ENCODE results near the gene MTOR. TPM values are rescaled to one million over a fixed set of nuclear protein-coding genes. Genes with fewer than 3 reads are reported as not detected.

MTOR gene
- total RNA-seq, 6 donors from 2014 or later = 27.5 to 61.0 (median 33.1) TPM

GRCh38 chr1:11198851-11199594, 63.3 kb downstream of the MTOR start:
- Histone ChIP-seq H3K4me1 (no peaks in the 10 kb centered on the region), H3K9me3 (no peaks in the 10 kb centered on the region), H3K27ac (no peak overlapping the region), H3K4me3 (no peak overlapping the region), H3K36me3 (peaks cover 7 to 91% (median 68%) of the 10 kb centered on the region in 4 donors), H3K27me3 (no peaks in the 10 kb centered on the region)
- ATAC-seq (ENCODE audit: low FRiP score in 2 of 2) (no peak), DNase-seq (no peak)
- WGBS, 2 donors = 93 to 100% methylated on average over 1 to 2 of the region's 2 CpGs
- no peak for TF ChIP-seq EP300 (IDR thresholded peaks at IDR 0.05)

- no peaks in the 10 kb centered on the region for H3K4me1 ChIP-seq
- no peak overlapping the region for H3K4me3 ChIP-seq
- ATAC-seq (ENCODE audit: low FRiP score in 2 of 2) (no peak), DNase-seq (no peak)
- peaks cover 10 to 91% (median 70%) of the 10 kb centered on the region in 4 donors for H3K36me3 ChIP-seq
- H3K9me3 ChIP-seq = no peaks in the 10 kb centered on the region
- WGBS, 2 donors = 88 to 90% methylated on average over 4 of the region's 4 CpGs
- TF ChIP-seq, protein P1, sequence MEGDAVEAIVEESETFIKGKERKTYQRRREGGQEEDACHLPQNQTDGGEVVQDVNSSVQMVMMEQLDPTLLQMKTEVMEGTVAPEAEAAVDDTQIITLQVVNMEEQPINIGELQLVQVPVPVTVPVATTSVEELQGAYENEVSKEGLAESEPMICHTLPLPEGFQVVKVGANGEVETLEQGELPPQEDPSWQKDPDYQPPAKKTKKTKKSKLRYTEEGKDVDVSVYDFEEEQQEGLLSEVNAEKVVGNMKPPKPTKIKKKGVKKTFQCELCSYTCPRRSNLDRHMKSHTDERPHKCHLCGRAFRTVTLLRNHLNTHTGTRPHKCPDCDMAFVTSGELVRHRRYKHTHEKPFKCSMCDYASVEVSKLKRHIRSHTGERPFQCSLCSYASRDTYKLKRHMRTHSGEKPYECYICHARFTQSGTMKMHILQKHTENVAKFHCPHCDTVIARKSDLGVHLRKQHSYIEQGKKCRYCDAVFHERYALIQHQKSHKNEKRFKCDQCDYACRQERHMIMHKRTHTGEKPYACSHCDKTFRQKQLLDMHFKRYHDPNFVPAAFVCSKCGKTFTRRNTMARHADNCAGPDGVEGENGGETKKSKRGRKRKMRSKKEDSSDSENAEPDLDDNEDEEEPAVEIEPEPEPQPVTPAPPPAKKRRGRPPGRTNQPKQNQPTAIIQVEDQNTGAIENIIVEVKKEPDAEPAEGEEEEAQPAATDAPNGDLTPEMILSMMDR (IDR thresholded peaks at IDR 0.05) = no peak
- TF ChIP-seq POLR2A (IDR thresholded peaks at IDR 0.05) = no peak
- no peak for TF ChIP-seq POLR2AphosphoS5 (IDR thresholded peaks at IDR 0.05)
- no peak for TF ChIP-seq EP300 (IDR thresholded peaks at IDR 0.05)
- H3K27me3 ChIP-seq = no peaks in the 10 kb centered on the region
- H3K27ac ChIP-seq = no peak overlapping the region
These were observed 64.1 kb downstream of the MTOR start for GRCh38 chr1:11198257-11198656.

DNA sequence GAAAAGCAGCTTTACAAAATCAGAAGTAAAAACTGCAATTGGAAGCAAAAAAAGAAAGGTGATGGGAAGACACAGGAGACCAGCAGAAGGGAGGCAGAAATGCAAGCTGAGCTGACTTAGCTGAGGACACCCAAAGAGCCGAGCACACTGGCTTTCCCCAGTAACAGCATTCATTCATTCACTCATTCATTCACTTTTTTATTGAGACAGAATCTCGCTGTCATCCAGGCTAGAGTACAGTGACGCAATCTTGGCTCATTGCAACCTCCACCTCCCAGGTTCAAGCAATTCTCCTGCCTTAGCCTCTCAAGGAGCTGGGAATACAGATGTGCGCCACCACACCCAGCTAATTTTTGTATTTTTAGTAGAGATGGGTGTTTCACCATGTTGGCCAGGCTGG, 65.0 kb downstream of the MTOR start:
- H3K27ac ChIP-seq = no peak overlapping the region
- no peaks in the 10 kb centered on the region for H3K9me3 ChIP-seq
- WGBS, 2 donors = 89 to 94% methylated on average over 4 of the region's 4 CpGs
- H3K36me3 ChIP-seq = peaks cover 11 to 88% (median 71%) of the 10 kb centered on the region in 4 donors
- no peak for TF ChIP-seq POLR2AphosphoS5 (IDR thresholded peaks at IDR 0.05)
- TF ChIP-seq, protein P1 (IDR thresholded peaks at IDR 0.05) = no peak
- H3K4me1 ChIP-seq = no peaks in the 10 kb centered on the region
- DNase-seq (no peak), ATAC-seq (ENCODE audit: low FRiP score in 2 of 2) (no peak)
- H3K4me3 ChIP-seq = no peak overlapping the region
- H3K27me3 ChIP-seq = no peaks in the 10 kb centered on the region

GRCh38 chr1:11196945-11197344, 65.4 kb downstream of the MTOR start:
- no peaks in the 10 kb centered on the region for H3K4me1 ChIP-seq
- no peaks in the 10 kb centered on the region for H3K9me3 ChIP-seq
- no peak for TF ChIP-seq EP300 (IDR thresholded peaks at IDR 0.05)
- TF ChIP-seq, protein P1 (IDR thresholded peaks at IDR 0.05) = no peak
- TF ChIP-seq POLR2AphosphoS5 (IDR thresholded peaks at IDR 0.05) = no peak
- TF ChIP-seq POLR2A (IDR thresholded peaks at IDR 0.05) = no peak
- H3K27ac ChIP-seq = no peak overlapping the region
- no peaks in the 10 kb centered on the region for H3K27me3 ChIP-seq
- no peak for ATAC-seq (ENCODE audit: low FRiP score in 2 of 2)
- peaks cover 11 to 90% (median 72%) of the 10 kb centered on the region in 4 donors for H3K36me3 ChIP-seq
- WGBS, 2 donors = 83 to 90% methylated on average over 2 of the region's 2 CpGs
- DNase-seq = no peak
- H3K4me3 ChIP-seq = no peak overlapping the region

DNA sequence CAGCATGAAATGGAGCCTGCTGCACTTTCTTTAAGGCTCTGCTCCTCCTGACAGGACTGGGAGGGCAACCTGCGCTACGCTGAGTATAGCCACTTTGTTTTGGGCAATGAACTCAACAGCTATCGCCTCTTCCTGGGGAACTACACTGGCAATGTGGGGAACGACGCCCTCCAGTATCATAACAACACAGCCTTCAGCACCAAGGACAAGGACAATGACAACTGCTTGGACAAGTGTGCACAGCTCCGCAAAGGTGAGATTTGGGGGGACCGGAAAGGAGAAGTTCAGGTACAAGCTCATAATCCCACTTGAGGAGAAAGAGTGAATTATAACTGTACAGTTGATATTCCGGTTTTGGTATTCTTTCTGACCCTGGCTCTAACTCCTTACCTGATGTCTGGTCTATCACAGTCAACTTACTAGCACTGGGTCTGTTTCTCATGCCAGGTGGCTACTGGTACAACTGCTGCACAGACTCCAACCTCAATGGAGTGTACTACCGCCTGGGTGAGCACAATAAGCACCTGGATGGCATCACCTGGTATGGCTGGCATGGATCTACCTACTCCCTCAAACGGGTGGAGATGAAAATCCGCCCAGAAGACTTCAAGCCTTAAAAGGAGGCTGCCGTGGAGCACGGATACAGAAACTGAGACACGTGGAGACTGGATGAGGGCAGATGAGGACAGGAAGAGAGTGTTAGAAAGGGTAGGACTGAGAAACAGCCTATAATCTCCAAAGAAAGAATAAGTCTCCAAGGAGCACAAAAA, 67.8 kb downstream of the MTOR start:
- Histone ChIP-seq H3K9me3 (no peaks in the 10 kb centered on the region), H3K27ac (no peak overlapping the region), H3K4me3 (no peak overlapping the region), H3K4me1 (no peaks in the 10 kb centered on the region), H3K27me3 (no peaks in the 10 kb centered on the region), H3K36me3 (peaks cover 12 to 93% (median 69%) of the 10 kb centered on the region in 4 donors)
- 94 to 95% methylated on average over 14 of the region's 14 CpGs for WGBS, 2 donors
- ATAC-seq (ENCODE audit: low FRiP score in 2 of 2) (no peak), DNase-seq (no peak)
- TF ChIP-seq EP300 (IDR thresholded peaks at IDR 0.05) = no peak
